ENCODE results near the gene HM13. TPM values are rescaled to one million over a fixed set of nuclear protein-coding genes. Genes with fewer than 3 reads are reported as not detected.

The HM13 gene
- total and polyA plus RNA-seq, 9 donors: 30.2 to 158 (median 97.3) TPM

- Histone ChIP-seq H3K9me3 (no peaks in the 10 kb centered on the region), H3K4me3 (no peak overlapping the region), H3K4me1 (ENCODE audit: insufficient read depth) (peaks cover 4% of the 10 kb centered on the region), H3K27ac (no peak overlapping the region), H3K27me3 (no peaks in the 10 kb centered on the region), H3K36me3 (no peaks in the 10 kb centered on the region)
- WGBS, 3 donors: 62 to 63% (median 62%) methylated on average over 17 of the region's 17 CpGs
- intact Hi-C loops (cut with DNase I): no loop called here
- TF ChIP-seq EP300 (IDR thresholded peaks at IDR 0.05) (no peak), POLR2A (IDR thresholded peaks at IDR 0.05) (no peak)
- TF ChIP-seq, protein P1, sequence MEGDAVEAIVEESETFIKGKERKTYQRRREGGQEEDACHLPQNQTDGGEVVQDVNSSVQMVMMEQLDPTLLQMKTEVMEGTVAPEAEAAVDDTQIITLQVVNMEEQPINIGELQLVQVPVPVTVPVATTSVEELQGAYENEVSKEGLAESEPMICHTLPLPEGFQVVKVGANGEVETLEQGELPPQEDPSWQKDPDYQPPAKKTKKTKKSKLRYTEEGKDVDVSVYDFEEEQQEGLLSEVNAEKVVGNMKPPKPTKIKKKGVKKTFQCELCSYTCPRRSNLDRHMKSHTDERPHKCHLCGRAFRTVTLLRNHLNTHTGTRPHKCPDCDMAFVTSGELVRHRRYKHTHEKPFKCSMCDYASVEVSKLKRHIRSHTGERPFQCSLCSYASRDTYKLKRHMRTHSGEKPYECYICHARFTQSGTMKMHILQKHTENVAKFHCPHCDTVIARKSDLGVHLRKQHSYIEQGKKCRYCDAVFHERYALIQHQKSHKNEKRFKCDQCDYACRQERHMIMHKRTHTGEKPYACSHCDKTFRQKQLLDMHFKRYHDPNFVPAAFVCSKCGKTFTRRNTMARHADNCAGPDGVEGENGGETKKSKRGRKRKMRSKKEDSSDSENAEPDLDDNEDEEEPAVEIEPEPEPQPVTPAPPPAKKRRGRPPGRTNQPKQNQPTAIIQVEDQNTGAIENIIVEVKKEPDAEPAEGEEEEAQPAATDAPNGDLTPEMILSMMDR (IDR thresholded peaks at IDR 0.05): no peak
- DNase-seq: no peak
Measured at GRCh38 chr20:31602779-31603441, 88.7 kb downstream of the HM13 start.

DNA sequence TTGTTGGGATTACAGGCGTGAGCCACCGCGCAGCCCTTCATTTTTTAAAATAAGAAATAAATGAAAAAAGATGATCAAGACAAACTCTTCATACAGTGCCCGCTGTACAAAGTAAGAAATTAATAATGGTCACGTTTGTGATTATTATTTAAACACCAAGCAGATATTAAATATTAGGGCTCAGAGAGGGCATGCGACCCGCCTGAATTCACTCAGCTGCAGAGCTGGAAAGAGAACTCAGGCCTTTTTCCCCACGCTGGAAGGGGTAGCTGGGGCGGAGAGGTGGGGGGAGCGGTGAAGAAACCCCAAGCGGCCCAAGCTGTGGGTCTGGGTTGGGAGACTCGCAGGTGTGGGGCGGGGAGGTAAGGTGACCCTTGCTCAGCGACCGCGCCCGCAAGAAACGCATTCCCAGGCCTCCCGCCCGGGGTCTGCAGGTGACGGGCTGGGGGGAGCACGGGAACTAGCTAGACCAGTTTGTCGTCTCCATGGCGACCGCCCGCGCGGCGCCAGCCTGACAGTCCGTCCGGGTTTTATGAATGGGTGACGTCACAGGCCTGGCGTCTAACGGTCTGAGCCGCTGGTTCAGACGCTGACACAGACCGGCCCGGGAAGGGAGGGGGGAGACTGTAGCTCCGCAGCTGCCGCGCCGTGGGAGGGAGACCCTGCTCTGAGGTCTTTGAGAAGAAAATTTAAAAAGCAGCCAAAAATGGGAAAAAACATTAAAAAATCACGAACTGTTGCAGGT is 89.8 kb downstream of the HM13 start:
- intact Hi-C loops (cut with DNase I): loop anchor here in 1 of 4 donors (2.0 kb wide), 1 partner anchor 31 kb away; no protein-coding TSS in a partner anchor
- Histone ChIP-seq H3K4me1 (ENCODE audit: insufficient read depth) (peaks cover 4% of the 10 kb centered on the region), H3K4me3 (peak overlapping the region; percentile 41), H3K27ac (peak overlapping the region in 1 of 2 donors; percentile 70), H3K36me3 (no peaks in the 10 kb centered on the region), H3K9me3 (no peaks in the 10 kb centered on the region), H3K27me3 (no peaks in the 10 kb centered on the region)
- peak; percentile 88 to 95 (median 94) for DNase-seq
- WGBS, 3 donors: 12% methylated on average over 40 to 43 of the region's 43 CpGs
- TF ChIP-seq, protein P1 (IDR thresholded peaks at IDR 0.05): no peak
- TF ChIP-seq EP300 (IDR thresholded peaks at IDR 0.05): no peak
- TF ChIP-seq POLR2A (IDR thresholded peaks at IDR 0.05): peak; percentile 41

DNA sequence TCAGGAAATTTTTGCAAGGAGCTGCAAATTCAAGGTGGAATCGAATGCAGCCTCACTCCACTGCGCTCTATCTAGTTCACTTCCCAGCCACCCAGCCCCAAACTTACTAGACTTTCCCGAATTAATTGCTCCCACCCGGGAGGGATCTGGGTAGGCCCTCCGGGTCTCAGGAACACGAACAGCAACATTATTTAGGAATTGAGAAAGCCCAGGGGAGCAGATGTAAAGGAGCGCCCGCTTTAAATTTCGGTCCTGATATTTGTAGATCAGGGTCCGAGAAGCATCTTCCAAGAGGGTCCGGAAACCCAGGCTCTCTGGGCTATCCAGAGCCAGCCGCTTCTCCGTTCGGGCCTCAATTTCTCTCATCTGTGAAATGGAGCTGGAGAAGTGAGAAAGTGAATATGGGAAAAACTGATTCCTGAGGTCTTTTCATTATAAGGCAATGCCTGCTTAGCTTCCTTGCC is 90.4 kb downstream of the HM13 start:
- Histone ChIP-seq H3K27ac (peak overlapping the region; percentile 70 to 73), H3K4me3 (peak overlapping the region; percentile 41), H3K27me3 (no peaks in the 10 kb centered on the region), H3K4me1 (ENCODE audit: insufficient read depth) (peaks cover 4% of the 10 kb centered on the region), H3K9me3 (no peaks in the 10 kb centered on the region), H3K36me3 (no peaks in the 10 kb centered on the region)
- TF ChIP-seq POLR2A (IDR thresholded peaks at IDR 0.05) (no peak), EP300 (IDR thresholded peaks at IDR 0.05) (no peak)
- TF ChIP-seq, protein P1 (IDR thresholded peaks at IDR 0.05): no peak
- intact Hi-C loops (cut with DNase I): loop anchor here in 2 of 4 donors (2.0 to 5.0 kb wide), 2 partner anchors 32 kb away; no protein-coding TSS in a partner anchor
- WGBS, 3 donors: 1% methylated on average over 14 of the region's 14 CpGs
- DNase-seq: no peak

DNA sequence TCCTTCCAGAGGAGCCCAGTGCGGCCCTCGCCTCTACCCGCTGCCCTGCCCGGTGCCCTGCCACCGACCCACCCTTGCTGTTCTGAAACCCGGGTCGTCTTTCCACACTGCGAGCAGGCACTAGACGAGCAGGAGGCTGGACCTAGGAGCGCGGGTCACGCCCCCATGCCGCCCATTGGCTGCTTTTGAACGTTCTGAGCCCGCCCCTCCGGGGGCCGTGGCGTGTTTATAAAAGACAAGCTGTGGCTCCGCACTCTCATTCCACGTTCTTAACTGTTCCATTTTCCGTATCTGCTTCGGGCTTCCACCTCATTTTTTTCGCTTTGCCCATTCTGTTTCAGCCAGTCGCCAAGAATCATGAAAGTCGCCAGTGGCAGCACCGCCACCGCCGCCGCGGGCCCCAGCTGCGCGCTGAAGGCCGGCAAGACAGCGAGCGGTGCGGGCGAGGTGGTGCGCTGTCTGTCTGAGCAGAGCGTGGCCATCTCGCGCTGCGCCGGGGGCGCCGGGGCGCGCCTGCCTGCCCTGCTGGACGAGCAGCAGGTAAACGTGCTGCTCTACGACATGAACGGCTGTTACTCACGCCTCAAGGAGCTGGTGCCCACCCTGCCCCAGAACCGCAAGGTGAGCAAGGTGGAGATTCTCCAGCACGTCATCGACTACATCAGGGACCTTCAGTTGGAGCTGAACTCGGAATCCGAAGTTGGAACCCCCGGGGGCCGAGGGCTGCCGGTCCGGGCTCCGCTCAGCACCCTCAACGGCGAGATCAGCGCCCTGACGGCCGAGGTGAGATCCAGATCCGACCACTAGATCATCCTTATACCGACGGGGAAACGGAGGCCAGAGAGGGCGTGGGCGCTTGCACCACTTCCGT is 91.0 kb downstream of the HM13 start, which contains the start of gene ID1:
ID1 (plus strand) TSS at position 259 of the 871 bp plus-strand sequence; CDS start at position 358, 99 bp downstream.
- TF ChIP-seq EP300 (IDR thresholded peaks at IDR 0.05) (no peak), POLR2A (IDR thresholded peaks at IDR 0.05) (peak; percentile 88)
- peak within 1 kb of the TSS; percentile 70 to 73 for H3K27ac ChIP-seq
- intact Hi-C loops (cut with DNase I): loop anchor here in 2 of 4 donors (2.0 to 5.0 kb wide), 2 partner anchors 32 to 33 kb away; no protein-coding TSS in a partner anchor
- H3K36me3 ChIP-seq: no peaks in the 10 kb centered on the region
- no peaks in the 10 kb centered on the region for H3K27me3 ChIP-seq
- DNase-seq: peak; percentile 92 to 96 (median 94)
- peak within 1 kb of the TSS; percentile 41 for H3K4me3 ChIP-seq
- H3K9me3 ChIP-seq: no peaks in the 10 kb centered on the region
- WGBS, 3 donors: 0% methylated on average over 72 to 74 of the region's 74 CpGs
- peaks cover 4% of the 10 kb centered on the region for H3K4me1 ChIP-seq (ENCODE audit: insufficient read depth)

Data from ovary (tissue), 9 donors.